DND-41 (cell line): ENCODE data around the gene P2RY8.

Experiments used
- EZH2 ChIP-seq: IDR thresholded peaks from 3 replicates; pipeline ENCODE4 v1.6.1; 2012; ENCODE audit warnings: borderline replicate concordance, low read depth, mild to moderate bottlenecking, moderate library complexity, low read length, inconsistent platforms; ENCODE audit not compliant: severe bottlenecking
- TF ChIP-seq, protein P1 (sequence below): IDR thresholded peaks from 2 replicates; pipeline ENCODE4 v1.5.1; 2012; ENCODE audit warnings: borderline replicate concordance, low read length, moderate library complexity, mild to moderate bottlenecking; ENCODE audit not compliant: poor library complexity, severe bottlenecking; ENCODE audit errors: extremely low read depth

DNA sequence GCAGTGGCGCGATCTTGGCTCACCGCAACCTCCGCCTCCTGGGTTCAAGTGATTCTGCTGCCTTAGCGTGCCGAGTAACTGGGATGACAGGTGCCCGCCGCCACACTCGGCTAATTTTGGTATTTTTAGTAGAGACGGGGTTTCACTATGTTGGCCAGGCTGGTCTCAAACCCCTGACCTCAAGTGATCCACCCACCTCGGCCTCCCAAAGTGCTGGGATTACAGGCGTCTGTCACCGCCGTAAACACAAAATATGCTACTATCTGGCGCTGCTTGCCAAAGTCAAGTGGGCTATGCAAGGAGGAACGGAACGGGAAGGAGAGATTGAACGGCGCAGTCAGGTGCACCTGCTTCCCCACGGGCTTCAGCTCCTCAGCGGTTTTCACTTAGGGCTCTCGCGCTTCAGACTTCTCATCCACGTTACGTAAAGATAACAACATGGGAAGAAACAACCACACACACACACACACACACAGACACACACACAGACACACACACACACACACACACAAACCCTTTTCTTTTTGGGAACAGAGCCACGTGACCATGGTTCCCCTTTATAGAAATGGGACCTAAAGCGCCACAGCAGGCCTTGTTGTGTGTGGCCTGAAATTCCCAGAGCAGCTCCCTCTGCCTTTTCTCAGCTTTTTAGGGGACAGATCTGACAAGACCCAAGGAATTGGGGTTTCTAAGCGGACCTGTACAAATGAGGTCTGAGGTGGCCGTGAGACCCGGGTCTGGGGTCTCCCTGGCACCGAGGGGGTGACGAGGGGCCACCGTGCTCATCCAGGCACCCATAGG lies 1.5 kb downstream of the P2RY8 start:
- TF ChIP-seq, protein P1, sequence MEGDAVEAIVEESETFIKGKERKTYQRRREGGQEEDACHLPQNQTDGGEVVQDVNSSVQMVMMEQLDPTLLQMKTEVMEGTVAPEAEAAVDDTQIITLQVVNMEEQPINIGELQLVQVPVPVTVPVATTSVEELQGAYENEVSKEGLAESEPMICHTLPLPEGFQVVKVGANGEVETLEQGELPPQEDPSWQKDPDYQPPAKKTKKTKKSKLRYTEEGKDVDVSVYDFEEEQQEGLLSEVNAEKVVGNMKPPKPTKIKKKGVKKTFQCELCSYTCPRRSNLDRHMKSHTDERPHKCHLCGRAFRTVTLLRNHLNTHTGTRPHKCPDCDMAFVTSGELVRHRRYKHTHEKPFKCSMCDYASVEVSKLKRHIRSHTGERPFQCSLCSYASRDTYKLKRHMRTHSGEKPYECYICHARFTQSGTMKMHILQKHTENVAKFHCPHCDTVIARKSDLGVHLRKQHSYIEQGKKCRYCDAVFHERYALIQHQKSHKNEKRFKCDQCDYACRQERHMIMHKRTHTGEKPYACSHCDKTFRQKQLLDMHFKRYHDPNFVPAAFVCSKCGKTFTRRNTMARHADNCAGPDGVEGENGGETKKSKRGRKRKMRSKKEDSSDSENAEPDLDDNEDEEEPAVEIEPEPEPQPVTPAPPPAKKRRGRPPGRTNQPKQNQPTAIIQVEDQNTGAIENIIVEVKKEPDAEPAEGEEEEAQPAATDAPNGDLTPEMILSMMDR: no peak
- TF ChIP-seq EZH2: no peak
